ENCODE data around the gene CREB3L2. TPM values are rescaled to one million over a fixed set of nuclear protein-coding genes. Genes with fewer than 3 reads are reported as not detected.

The CREB3L2 gene
- polyA plus RNA-seq, 1 experiment: 57.8 TPM

GRCh38 chr7:137935884-137936508 lies 65.9 kb downstream of the CREB3L2 start:
- Histone ChIP-seq H3K4me3 (ENCODE audit: low read depth, low read length) (no peak overlapping the region), H3K27me3 (ENCODE audit: control insufficient read depth, insufficient read depth, low read length) (no peaks in the 10 kb centered on the region), H3K27ac (ENCODE audit: low read depth, low read length) (no peak overlapping the region), H3K9me3 (ENCODE audit: control insufficient read depth, insufficient read depth, low read length) (no peaks in the 10 kb centered on the region)
- ChIA-PET POLR2A (interaction anchor here (1.2 to 1.4 kb wide), 2 partner anchors 17 to 55 kb away, joined by 3 to 4 read pairs; no protein-coding TSS in a partner anchor), CTCF (interaction anchor here (1.0 kb wide), 1 partner anchor 73 kb away, joined by 3 read pairs; no protein-coding TSS in a partner anchor)
- no peak for DNase-seq (ENCODE audit: low read depth, low spot score)
- no peak for TF ChIP-seq CTCF (IDR thresholded peaks at IDR 0.05; ENCODE audit: low read depth, low read length)

GRCh38 chr7:137934941-137935883 lies 66.7 kb downstream of the CREB3L2 start:
- H3K4me3 ChIP-seq (ENCODE audit: low read depth, low read length): no peak overlapping the region
- H3K27me3 ChIP-seq (ENCODE audit: control insufficient read depth, insufficient read depth, low read length): no peaks in the 10 kb centered on the region
- TF ChIP-seq CTCF (IDR thresholded peaks at IDR 0.05; ENCODE audit: low read depth, low read length): no peak
- H3K9me3 ChIP-seq (ENCODE audit: control insufficient read depth, insufficient read depth, low read length): no peaks in the 10 kb centered on the region
- ChIA-PET CTCF (interaction anchor here (1.9 kb wide), 1 partner anchor 68 kb away, joined by 9 read pairs; the partner anchor contains the start of gene CREB3L2), POLR2A (no interaction called here)
- DNase-seq (ENCODE audit: low read depth, low spot score): no peak
- H3K27ac ChIP-seq (ENCODE audit: low read depth, low read length): no peak overlapping the region

- ChIA-PET CTCF (interaction anchor here (1.9 kb wide), 1 partner anchor 68 kb away, joined by 9 read pairs; the partner anchor contains the start of gene CREB3L2), POLR2A (no interaction called here)
- no peak for TF ChIP-seq CTCF (IDR thresholded peaks at IDR 0.05; ENCODE audit: low read depth, low read length)
- DNase-seq (ENCODE audit: low read depth, low spot score): no peak
- H3K9me3 ChIP-seq (ENCODE audit: control insufficient read depth, insufficient read depth, low read length): no peaks in the 10 kb centered on the region
- H3K4me3 ChIP-seq (ENCODE audit: low read depth, low read length): no peak overlapping the region
- H3K27ac ChIP-seq (ENCODE audit: low read depth, low read length): no peak overlapping the region
- H3K27me3 ChIP-seq (ENCODE audit: control insufficient read depth, insufficient read depth, low read length): no peaks in the 10 kb centered on the region
Observed at GRCh38 chr7:137934176-137934826, 67.6 kb downstream of the CREB3L2 start.

GRCh38 chr7:137933270-137934017 lies 68.4 kb downstream of the CREB3L2 start:
- H3K9me3 ChIP-seq (ENCODE audit: control insufficient read depth, insufficient read depth, low read length): no peaks in the 10 kb centered on the region
- ChIA-PET CTCF (interaction anchor here (0.9 to 1.9 kb wide), 3 partner anchors 68 to 70 kb away, joined by 3 to 9 read pairs (median 4); partner anchors contain the start of gene CREB3L2), POLR2A (interaction anchor here (0.8 to 1.1 kb wide), 2 partner anchors 59 to 67 kb away, joined by 3 read pairs; no protein-coding TSS in a partner anchor)
- H3K27me3 ChIP-seq (ENCODE audit: control insufficient read depth, insufficient read depth, low read length): no peaks in the 10 kb centered on the region
- no peak for TF ChIP-seq CTCF (IDR thresholded peaks at IDR 0.05; ENCODE audit: low read depth, low read length)
- DNase-seq (ENCODE audit: low read depth, low spot score): no peak
- H3K4me3 ChIP-seq (ENCODE audit: low read depth, low read length): no peak overlapping the region
- H3K27ac ChIP-seq (ENCODE audit: low read depth, low read length): peak overlapping the region; percentile 68

Measured in AG04450 (cell line).